ENCODE data around the gene UCK1.

Gene UCK1

DNA sequence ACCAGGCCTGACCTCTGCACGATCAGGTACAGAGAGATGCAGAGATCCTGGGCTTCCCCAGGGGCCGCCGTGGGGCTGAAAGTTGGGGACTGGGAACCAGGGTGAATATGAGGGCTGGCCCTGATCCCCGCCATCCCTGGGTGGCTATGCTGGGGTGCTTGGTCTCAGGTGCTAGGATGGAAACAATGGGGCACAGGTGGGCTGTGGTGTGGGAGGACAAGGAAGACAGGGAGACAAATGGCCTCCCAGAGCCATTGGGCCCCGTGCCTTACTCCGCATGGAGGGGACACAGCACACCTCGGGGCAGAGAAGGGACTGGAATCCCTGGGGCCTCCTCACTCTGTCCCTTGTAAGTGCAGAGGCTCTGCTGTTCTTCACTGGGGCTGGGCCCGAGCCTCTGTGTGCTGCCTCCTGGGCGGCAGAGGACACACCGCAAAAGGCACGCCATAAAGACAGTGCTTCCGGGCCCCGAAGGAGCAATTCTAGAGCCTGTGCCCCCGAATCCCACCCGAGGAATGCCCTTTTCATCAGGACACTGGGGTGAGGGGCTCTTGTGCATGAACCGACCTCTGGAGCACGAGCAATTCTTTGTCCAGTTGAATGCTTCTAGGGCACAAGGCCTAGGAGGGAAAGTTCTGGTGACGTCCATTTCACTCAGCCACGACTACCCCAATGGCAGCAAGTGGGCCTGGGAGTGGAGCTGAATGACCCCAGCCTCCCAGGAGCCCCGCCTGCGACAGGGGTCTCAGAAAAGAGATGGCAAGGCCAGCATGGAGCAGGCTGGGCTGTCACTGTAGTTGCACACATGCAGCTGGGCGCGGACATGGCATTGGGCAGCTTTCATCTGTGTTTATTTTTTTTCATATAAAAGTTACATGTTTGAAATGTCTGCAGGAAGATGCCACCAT is 45.1 kb upstream of the UCK1 start:
- TF ChIP-seq CTCF (IDR thresholded peaks at IDR 0.05; ENCODE audit: extremely low read depth, missing control alignments) = no peak
- no peak for DNase-seq (ENCODE audit: low spot score)

- no peak for TF ChIP-seq CTCF (IDR thresholded peaks at IDR 0.05; ENCODE audit: extremely low read depth, missing control alignments)
Observed at GRCh38 chr9:131574730-131575640, 43.9 kb upstream of the UCK1 start.

GRCh38 chr9:131567910-131568309 is 36.8 kb upstream of the UCK1 start:
- no peak for DNase-seq (ENCODE audit: low spot score)
- TF ChIP-seq CTCF (IDR thresholded peaks at IDR 0.05; ENCODE audit: extremely low read depth, missing control alignments) = no peak

More at GRCh38 chr9:131574730-131575640, 43.9 kb upstream of the UCK1 start:
- no peak for DNase-seq (ENCODE audit: low spot score)

GRCh38 chr9:131566158-131566557 is 35.1 kb upstream of the UCK1 start:
- no peak for TF ChIP-seq CTCF (IDR thresholded peaks at IDR 0.05; ENCODE audit: extremely low read depth, missing control alignments)
- DNase-seq (ENCODE audit: low spot score) = no peak

- DNase-seq (ENCODE audit: low spot score) = no peak
- no peak for TF ChIP-seq CTCF (IDR thresholded peaks at IDR 0.05; ENCODE audit: extremely low read depth, missing control alignments)
Observed at GRCh38 chr9:131565369-131565768, 34.3 kb upstream of the UCK1 start.

GRCh38 chr9:131562032-131562959 is 31.2 kb upstream of the UCK1 start:
- no peak for DNase-seq (ENCODE audit: low spot score)
- TF ChIP-seq CTCF (IDR thresholded peaks at IDR 0.05; ENCODE audit: extremely low read depth, missing control alignments) = no peak
